ENCODE data around the gene EMP1.

Gene EMP1

DNA sequence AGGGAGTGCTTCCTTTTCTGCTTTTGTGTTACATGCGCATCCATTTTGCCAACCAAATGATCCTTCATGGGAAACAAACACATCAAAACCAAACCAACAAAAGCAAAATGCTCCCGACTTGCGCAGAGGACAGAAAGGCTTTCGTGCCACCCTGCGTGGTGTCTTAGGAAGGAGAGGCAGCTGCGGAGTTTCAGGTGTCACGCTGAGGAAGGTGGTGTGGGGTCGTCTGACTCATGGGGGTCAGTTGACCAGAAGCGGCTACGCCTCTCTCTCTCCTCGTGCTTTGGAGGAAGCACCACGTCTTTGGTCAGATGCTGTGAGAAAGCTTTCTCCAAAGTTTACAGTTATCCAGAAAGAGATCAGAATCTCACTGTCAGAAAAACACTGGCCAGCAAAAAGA lies 7.9 kb downstream of the EMP1 start:
- intact Hi-C loops (cut with DNase I; ENCODE audit: low total_unique reads) = no loop called here
- Histone ChIP-seq H3K4me3 (no peak overlapping the region), H3K27ac (peak overlapping the region in 1 of 2 donors; percentile 12), H3K4me1 (peaks cover 0 to 32% (median 20%) of the 10 kb centered on the region in 4 donors), H3K9me3 (no peaks in the 10 kb centered on the region), H3K27me3 (no peaks in the 10 kb centered on the region), H3K36me3 (no peaks in the 10 kb centered on the region)
- no peak for TF ChIP-seq CTCF (IDR thresholded peaks at IDR 0.05)
- DNase-seq = no peak

DNA sequence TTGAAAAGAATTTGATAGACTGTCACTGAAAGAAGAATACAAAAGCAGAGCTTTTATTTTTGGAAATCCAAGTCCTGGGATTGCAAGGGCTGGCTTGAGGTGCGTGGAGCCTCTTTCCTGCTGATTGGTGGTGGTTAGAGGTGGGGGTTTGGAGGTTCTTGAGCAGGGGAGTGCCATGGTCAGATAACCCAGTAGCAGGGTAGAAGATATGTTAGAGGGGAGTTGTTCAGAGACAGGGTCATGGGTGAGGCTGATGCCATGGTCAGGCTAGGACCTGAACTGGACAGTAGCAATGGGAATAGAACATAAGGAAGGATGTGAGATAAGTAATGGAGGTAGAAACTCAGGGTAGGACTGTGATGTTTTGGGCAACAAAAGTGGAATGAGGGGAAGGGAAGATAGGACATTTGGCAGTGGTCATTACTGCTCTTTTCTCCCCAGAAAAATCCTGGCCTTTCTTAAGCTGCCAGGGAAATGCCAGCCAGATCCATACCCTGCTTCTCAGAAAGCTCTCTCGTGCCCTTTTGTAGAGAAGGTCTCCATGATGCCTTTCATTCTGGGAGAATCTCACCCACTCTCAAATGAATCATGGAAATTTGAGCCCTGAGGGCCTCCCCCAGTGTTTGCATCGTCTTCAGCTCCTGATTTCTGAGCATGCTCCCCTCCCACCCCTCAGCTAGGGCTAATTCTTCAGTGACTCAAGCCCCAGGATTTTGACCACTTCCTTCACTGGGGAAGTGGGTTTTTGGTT lies 9.5 kb downstream of the EMP1 start:
- H3K4me3 ChIP-seq = no peak overlapping the region
- no peak for TF ChIP-seq CTCF (IDR thresholded peaks at IDR 0.05)
- H3K27me3 ChIP-seq = no peaks in the 10 kb centered on the region
- H3K36me3 ChIP-seq = no peaks in the 10 kb centered on the region
- no peaks in the 10 kb centered on the region for H3K9me3 ChIP-seq
- intact Hi-C loops (cut with DNase I; ENCODE audit: low total_unique reads) = no loop called here
- DNase-seq = no peak
- H3K4me1 ChIP-seq = peaks cover 0 to 32% (median 19%) of the 10 kb centered on the region in 4 donors
- no peak overlapping the region for H3K27ac ChIP-seq

GRCh38 chr12:13206560-13206897 lies 10.0 kb downstream of the EMP1 start:
- intact Hi-C loops (cut with DNase I; ENCODE audit: low total_unique reads) = no loop called here
- no peaks in the 10 kb centered on the region for H3K9me3 ChIP-seq
- DNase-seq = no peak
- peaks cover 0 to 34% (median 20%) of the 10 kb centered on the region in 4 donors for H3K4me1 ChIP-seq
- no peak overlapping the region for H3K4me3 ChIP-seq
- H3K36me3 ChIP-seq = peaks cover 0 to 1% (median 0%) of the 10 kb centered on the region in 3 donors
- no peak for TF ChIP-seq CTCF (IDR thresholded peaks at IDR 0.05)
- H3K27me3 ChIP-seq = no peaks in the 10 kb centered on the region
- no peak overlapping the region for H3K27ac ChIP-seq

DNA sequence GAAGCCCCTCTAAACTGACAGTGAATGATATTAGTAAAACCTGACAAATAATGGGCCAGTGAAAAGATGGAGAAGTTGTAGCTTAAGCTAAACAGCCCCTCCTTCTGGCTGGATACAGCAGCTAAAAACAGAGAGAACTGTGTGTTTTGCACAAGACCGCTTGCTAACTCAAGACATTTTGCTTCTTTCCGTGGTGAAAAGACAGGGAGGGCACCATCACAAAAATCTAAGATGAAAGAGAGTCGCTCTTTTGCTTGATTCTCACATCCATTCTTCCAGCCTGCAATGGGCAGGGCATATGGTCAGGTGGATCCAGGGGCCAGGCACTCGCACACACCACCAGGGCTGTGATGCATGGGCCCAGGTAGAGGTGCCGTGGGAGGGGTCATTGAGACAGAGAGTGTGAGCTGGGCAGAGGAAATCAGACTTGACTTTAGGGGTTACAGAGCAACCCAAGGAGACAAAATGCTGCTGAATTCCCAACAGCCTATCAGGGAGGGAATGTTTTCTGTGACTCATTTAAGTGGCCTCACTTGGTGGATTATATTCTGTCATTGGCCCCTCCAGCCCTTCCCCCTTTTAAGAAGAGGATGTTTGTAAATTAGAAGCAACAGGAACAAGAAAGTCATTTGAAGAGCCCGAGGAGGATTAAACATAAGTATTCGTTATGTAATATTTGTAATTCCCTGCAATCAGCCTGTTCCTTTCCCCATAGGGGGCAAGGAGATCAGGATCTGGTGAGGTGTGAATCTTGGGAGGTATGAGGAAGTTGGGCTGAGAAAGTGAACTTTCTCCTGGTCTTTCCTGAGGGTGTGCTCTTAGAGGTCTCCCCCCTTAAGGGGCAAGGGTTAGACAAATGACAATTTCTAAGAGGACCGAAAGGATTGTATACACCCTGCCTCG lies 12.3 kb downstream of the EMP1 start:
- Histone ChIP-seq H3K36me3 (peaks cover 0 to 20% (median 17%) of the 10 kb centered on the region in 3 donors), H3K27ac (peak overlapping the region in 1 of 2 donors; percentile 16), H3K27me3 (no peaks in the 10 kb centered on the region), H3K9me3 (no peaks in the 10 kb centered on the region), H3K4me1 (peaks cover 0 to 33% (median 22%) of the 10 kb centered on the region in 4 donors), H3K4me3 (no peak overlapping the region)
- no peak for DNase-seq
- TF ChIP-seq CTCF (IDR thresholded peaks at IDR 0.05) = no peak
- intact Hi-C loops (cut with DNase I; ENCODE audit: low total_unique reads) = no loop called here

DNA sequence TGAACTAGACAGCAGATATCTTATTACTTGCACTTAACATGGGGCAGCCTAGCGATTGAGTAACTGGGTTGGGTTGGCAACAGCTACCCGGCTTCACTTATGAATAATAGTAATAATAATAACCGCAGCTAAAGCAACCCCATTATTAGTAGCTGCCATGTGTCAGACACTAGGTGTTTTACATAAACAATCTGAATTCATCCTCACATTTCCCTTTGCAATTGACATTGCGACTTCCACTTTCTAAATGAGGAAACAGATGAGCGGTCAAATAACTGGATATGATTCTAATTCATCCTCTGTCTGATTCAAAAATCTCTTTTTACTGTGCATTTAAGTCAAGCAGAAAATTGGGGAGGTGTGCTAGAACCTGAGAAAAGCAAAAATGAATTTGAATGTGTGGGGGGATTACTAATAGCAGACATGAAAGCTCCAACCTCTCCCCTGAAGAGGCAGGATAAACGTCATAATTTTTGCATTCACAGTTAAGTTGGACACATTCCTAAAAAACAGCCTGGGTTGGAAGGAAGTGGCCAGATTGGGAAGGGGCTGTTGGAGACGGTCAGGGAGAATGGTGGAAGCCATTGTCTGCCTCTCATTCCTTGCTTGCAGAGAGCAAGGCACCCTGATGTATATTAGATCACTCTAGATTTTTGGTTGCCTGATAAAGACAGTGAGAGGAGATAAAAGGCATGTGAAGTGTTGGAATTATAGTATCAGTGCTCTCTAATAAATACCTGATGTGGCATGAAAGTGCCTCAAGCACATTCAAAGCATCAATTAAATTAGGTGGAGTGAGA lies 13.1 kb downstream of the EMP1 start:
- Histone ChIP-seq H3K27me3 (no peaks in the 10 kb centered on the region), H3K4me1 (peaks cover 0 to 29% (median 20%) of the 10 kb centered on the region in 4 donors), H3K27ac (peak overlapping the region in 1 of 2 donors; percentile 16), H3K9me3 (no peaks in the 10 kb centered on the region), H3K36me3 (peaks cover 0 to 28% (median 26%) of the 10 kb centered on the region in 3 donors), H3K4me3 (no peak overlapping the region)
- no peak for TF ChIP-seq CTCF (IDR thresholded peaks at IDR 0.05)
- no peak for DNase-seq
- intact Hi-C loops (cut with DNase I; ENCODE audit: low total_unique reads) = loop anchor here (5.0 to 10.0 kb wide), 4 partner anchors 112 to 375 kb away; no protein-coding TSS in a partner anchor
